GM21423 (cell line): ENCODE data around the gene ABCC1.

Source experiments
- ATAC-seq: cut with Tn5 transposase; IDR thresholded peaks from one replicate; pipeline ENCODE4 v1.9.1; 2021; ENCODE audit warnings: mild to moderate bottlenecking, moderate library complexity; ENCODE audit not compliant: unreplicated experiment

Gene ABCC1

DNA sequence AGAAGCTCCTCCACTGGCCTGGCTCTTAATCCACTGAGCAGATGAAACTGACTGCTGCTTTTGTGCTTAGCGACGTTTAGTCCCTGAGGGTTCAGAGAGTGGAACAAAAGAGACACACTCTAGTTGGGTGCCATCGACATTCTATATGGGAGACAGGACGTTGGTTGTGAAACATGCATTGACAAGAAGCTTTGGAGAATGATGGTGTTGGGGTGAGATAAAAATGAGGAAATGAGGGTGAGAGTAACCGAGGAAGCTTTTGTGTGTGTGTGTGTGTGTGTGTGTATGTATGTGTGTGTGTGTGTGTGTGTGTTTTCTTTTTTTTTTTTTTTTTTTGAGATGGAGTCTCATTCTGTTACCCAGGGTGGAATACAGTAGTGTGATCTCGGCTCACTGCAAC lies 89.5 kb downstream of the ABCC1 start:
- no peak for ATAC-seq

GRCh38 chr16:16041196-16041892 lies 91.9 kb downstream of the ABCC1 start:
- no peak for ATAC-seq

DNA sequence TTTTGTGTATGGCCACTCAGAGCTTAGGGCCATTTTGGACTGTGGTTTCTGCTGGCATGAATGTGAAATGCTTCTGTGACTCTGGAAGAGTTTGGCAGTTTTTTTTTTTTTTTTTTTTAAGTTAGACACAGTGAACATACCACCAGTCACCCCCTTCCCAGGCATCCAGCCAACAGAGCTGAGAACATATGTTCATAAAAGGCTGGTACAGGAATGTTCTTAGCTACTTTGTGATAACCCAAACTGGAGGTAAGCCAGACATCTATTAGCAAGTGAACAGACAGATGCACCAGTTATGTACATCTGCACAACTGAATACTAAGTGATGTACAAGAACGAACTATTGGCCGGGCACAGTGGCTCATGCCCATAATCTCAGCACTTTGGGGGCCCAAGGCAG lies 92.7 kb downstream of the ABCC1 start:
- ATAC-seq: no peak

DNA sequence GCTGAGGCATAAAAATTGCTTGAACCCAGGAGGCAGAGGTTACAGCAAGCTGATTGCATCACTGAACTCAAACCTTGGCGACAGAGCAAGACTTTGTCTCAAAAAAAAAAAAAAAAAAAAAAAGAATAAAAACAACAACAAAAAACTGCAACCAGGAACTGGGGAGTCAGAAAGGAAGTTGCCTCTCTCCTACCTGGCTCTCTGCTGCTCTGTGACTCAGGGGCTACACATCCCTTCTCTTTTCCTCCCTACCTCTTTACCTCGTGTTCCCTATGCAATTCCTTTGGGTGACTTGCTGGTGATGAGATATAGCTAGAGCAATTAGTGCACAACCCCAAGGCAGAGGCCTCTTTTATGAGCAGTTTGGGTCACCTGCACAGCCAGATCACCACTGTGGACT lies 95.9 kb downstream of the ABCC1 start:
- ATAC-seq: no peak

DNA sequence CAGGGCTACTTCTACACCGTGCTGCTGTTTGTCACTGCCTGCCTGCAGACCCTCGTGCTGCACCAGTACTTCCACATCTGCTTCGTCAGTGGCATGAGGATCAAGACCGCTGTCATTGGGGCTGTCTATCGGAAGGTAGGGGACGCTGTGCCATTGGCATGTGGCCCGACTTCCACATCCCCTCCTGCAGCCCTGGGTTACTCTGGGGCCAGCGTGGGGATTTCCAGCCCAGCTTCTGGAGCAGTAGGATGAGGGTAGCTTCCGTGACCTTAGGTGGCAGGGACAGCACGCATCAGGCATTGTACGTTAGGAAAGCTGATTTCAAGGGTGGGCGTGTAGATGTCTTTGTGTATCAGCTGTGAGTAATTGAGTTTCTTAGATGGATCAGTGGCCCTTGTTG lies 96.5 kb downstream of the ABCC1 start:
- ATAC-seq: no peak

GRCh38 chr16:16047761-16048160 lies 98.3 kb downstream of the ABCC1 start:
- ATAC-seq: no peak

DNA sequence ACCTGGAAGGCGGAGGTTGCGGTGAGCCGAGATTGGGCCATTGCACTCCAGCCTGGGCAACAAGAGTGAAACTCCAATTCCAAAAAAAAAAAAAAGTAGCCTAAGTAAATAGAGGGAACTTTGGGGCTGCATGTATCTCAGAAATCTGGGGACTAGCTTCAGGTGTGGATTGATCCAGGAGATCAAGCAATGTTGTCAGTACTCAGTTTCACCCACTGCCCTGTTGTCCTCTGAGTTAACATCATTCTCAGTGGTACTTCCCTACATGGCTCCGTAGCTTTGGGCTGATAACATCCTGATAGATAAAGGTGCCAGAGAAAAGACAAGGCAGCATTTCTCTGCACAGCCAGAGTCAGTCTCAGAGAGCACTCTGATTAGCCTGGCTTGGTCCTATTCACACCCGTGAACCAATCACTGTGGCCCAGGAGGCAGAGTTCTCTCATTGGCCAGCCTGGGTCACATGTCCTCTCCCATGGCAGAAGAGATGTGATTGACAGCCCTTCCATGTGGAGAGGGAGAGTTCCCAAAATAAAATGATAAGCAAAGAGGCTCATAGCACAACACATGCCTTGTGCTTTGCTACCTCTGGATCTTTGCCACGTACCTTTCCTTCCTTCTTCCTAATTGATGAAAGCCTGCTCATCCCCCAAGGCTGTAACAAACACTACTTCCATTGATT lies 99.6 kb downstream of the ABCC1 start:
- ATAC-seq: no peak

GRCh38 chr16:16050106-16050505 lies 100.7 kb downstream of the ABCC1 start:
- no peak for ATAC-seq

GRCh38 chr16:16051132-16051531 lies 101.7 kb downstream of the ABCC1 start:
- ATAC-seq: no peak

GRCh38 chr16:16052916-16053315 lies 103.5 kb downstream of the ABCC1 start:
- ATAC-seq: no peak

DNA sequence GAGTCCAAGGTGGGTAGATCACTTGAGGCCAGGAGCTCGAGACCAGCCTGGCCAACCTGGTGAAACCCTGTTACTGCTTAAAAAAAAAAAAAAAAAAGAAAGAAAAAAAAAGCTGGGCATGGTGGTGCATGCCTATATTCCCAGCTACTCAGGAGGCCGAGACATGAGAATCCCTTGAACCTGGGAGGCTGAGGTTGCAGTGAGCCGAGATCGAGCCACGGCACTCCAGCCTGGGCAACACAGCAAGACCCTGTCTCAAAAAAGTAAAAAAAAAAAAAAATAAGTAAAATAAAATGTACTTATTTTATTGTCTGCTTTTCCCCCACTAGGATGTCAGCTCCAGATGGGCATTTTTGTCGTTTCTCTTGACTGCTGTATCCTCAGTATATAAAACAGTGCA lies 107.7 kb downstream of the ABCC1 start:
- ATAC-seq: no peak

GRCh38 chr16:16059160-16059559 lies 109.7 kb downstream of the ABCC1 start:
- no peak for ATAC-seq

DNA sequence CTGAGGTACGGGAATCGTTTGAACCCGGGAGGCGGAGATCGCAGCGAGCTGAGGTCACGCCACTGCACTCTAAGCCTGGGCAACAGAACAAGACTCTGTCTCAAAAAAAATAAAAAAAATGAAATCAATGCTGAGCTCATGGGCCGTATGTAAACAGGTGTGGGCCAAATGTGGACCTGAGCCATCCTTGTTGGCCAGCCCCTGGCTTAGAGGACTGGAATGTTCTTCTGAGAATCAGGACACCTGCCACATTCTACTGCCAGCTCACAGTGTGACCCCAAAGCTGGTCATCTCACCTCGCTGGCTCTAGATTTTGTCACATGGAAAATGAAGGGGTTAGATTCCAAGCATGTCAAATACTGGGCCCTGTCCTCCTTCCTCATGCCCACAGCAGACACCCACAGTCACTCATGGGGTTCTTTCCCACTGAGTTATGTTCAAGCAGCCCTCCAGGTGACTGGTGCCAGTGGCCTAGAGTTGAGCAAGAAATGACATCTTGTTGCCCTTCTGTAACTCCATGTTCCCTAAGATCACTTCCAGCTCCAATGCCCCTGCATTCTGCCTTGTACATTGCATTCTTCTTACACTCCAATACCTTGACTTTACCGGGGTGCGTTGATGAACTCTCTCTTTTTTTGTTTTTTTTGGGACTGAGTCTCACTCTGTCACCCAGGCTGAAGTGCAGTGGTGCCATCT lies 110.6 kb downstream of the ABCC1 start:
- no peak for ATAC-seq

DNA sequence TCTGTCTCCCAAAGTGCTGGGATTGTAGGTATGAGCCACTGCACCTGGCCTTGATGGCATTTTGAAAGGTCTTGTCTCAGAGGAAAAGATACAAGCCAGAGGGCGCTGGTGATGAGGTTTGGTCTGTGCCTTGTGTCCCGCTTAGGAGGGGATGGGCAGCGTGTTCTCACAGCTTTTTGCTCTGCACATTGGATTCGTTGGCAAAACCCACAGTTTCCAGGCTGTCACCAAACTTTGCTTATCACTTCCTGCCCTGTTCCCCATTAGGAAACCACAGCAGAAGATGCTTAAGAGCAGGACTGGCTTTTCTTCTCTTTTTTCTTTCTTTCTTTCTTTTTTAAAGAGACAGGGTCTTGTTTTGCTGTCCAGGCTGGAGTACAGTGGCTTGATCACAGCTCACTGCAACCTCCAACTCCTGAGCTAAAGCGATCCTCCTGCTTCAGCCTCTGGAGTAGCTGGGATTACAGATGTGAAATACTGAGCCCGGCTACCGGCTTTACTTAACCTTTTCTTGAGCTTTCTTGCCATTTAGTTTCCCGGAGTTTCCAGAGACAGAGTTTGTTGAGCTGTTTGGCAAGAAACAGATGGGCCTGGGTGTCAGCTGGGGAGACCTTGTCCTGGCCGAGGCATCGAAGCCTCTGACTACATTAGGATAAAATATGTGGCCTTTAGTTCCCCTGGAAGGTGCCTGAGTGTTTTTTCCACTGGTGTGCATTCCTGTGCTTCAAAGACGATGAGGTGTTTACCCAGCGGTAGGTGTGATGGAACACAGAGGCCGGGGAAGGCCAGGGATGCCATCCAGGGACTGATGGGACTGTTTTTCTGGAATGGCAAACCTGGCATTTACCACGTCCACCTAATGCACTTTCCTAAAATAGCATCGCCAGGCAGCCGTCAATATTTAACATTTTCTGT lies 112.9 kb downstream of the ABCC1 start:
- ATAC-seq: no peak

GRCh38 chr16:16063683-16064082 lies 114.3 kb downstream of the ABCC1 start:
- ATAC-seq: no peak

DNA sequence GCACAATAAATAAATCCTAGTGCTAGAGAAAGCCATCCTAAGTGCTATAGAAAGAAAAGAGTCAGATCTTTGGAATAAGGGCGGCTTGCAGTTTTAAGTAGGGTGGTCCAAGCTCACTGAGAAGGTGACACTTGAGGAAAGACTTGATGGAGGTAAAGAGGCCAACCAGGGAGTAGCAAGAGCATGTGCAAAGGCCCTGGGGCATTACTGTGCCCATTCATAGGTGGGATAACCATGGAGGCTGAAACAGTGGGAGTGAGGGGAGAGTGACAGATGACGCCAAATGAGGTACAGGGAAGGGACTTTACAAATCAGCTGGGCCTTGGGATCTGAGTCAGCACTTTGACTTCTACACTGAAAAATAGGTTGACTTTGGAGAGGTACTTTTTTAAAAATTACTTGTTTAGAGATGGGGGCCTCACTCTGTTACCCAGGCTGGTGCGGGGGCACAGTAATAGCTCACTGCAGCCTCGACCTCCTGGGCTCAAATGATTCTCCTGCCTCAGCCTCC lies 115.5 kb downstream of the ABCC1 start:
- no peak for ATAC-seq

GRCh38 chr16:16067127-16067526 lies 117.7 kb downstream of the ABCC1 start:
- no peak for ATAC-seq

DNA sequence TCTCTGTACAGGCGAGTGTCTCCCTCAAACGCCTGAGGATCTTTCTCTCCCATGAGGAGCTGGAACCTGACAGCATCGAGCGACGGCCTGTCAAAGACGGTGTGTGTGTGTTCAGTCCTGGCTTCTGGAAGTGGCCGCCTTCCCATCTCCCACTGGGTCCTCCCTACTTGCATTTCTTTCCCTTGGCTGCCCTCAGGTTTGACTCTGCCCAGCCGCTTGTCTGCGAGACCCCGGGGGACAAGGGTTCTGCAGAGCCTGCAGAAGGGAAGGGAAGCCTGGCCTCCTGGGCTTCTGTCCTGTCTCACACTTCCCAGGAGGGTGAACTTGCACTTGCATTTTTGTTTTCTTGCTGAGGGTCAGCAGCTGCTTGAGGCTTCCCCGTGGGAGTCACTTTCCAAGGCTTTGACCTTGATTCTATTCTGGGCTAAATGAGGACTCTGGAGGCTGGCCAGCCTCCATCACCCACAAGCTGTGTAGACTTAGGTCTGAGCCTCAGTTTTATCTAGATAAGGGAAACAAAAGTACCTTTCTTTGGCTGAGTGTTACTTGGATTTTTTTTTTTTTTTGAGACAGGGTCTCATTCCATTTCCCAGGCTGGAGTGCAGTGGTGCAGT lies 122.3 kb downstream of the ABCC1 start:
- ATAC-seq: no peak

DNA sequence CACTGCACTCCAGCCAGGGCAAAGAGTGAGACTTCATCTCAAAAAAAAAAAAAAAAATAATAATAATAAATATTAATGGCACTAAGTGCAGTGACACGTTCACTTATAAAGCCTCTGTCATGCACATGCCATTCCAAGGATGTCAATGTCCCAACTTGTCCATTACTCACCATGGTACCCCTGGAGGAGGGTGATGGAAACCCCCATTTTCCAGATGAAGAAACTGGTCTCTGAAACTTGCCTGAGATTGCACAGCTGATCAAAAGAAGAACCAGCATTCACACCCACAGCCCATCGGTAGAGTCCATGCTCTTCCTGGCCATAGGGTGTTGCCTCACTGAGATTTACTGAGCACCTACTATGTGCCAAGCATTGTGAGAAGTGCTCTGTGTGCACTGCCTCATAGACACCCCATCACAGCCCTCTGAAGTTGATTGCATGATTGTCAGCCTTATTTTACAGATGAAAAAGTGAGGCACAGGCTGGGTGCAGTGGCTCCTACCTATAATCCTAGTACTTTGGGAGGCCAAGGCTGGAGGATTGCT lies 123.7 kb downstream of the ABCC1 start:
- no peak for ATAC-seq
